ENCODE results near the gene FBL.

FBL gene

DNA sequence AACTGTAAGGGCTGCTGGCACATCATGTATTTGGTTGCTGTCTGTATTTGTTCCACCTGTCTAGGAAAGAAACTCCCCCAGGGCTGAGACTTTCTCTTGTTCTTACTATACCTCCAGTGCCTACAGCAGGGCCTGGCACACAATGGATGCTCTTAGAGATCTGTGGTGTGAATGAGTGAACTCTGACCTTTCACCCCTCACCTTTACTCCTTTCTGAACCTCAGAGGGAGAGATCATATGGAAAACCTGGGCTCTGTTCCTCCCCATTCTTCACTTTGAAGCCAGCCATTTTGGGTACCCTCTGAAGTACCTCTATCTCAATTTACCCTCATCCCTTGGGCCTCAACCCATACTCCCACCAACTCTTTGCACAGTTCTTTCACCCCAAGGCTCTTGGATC lies 15.3 kb downstream of the FBL start:
- Mint-ChIP-seq H3K4me3 (no peak overlapping the region), H3K36me3 (ENCODE audit: insufficient read depth) (peaks cover 69% of the 10 kb centered on the region), H3K9me3 (no peaks in the 10 kb centered on the region)

DNA sequence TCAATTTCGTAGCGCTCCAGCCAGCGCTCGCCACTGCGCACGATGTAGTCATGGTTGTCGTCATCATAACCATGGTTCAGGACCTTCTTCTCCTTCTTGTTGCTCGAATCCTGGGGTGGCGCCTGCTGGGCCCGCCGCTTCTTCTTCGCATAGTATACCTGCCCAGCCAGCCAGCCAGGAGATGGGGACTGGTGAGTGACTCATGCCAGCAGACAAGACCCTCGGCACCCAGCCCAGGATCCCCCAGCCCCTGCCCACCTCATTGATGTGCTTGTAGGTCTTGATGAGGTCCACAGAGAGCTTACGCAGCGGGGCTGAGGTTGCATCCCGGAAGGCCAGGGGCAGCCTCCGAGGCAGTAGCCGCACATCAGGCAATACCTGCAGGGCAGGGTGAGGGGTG lies 15.8 kb downstream of the FBL start:
- ATAC-seq (replicated peaks) (no peak), DNase-seq (no peak)
- peaks cover 64% of the 10 kb centered on the region for H3K36me3 Mint-ChIP-seq (ENCODE audit: insufficient read depth)
- H3K9me3 Mint-ChIP-seq: no peaks in the 10 kb centered on the region
- H3K27ac Mint-ChIP-seq: peak overlapping the region in 1 of 2 donors; percentile 66
- H3K4me3 Mint-ChIP-seq: no peak overlapping the region
- H3K4me1 Mint-ChIP-seq (ENCODE audit: low read depth in 2 of 2): peaks cover 37 to 44% of the 10 kb centered on the region in 2 donors
- no peaks in the 10 kb centered on the region for H3K27me3 Mint-ChIP-seq

More for the DNA sequence above, 15.3 kb downstream of the FBL start:
- no peak for ATAC-seq (replicated peaks)
- Mint-ChIP-seq H3K27me3 (no peaks in the 10 kb centered on the region), H3K27ac (peak overlapping the region in 1 of 2 donors; percentile 66), H3K4me1 (ENCODE audit: low read depth in 2 of 2) (peaks cover 37 to 44% of the 10 kb centered on the region in 2 donors)
- DNase-seq: no peak

DNA sequence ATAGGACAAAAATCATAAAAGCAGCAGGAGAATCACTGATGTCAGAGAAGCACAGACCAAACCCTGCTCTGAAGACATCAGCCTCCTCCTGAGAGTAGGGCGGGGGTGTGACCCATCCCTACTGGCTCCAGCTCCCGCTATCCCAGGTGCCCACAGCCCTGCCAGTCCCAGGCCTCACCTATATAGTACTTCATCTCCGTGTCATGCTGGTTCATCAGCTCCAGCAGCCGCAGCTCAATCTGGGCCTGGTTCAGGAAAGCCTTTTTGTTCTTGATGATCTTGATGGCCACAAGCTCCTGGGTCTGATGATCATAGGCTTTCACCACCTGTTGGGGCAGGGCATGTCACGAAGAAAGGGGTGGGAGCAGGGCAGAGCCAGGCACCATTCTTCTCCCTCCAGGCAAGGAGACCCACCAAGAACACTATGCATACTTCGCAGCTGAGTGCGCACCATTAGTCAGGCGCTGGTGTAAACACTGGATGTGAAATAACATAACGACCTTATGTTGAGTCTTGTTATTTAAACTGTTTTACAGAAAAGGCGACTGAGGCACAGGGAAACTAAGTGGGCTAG lies 16.4 kb downstream of the FBL start:
- peak overlapping the region in 1 of 2 donors; percentile 55 for H3K4me3 Mint-ChIP-seq
- no peak for ATAC-seq (replicated peaks)
- H3K27ac Mint-ChIP-seq: peak overlapping the region in 1 of 2 donors; percentile 87

DNA sequence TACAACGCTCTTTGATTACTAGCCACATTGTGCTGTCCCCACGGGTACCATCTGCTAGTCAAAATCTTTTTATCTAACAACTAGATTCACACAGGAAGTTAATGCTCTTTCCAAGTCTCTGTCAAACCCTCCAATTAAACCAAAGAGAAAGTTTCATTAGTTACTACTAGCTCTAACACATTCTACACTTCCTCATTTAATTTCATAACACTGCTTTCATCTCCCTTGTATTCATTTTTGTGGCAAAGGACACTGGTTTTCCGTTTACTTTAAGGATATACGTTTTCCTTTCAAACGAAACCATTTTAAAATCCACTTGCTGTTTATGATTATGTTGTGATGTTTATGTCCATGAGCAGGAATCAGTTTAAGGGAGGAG lies 17.5 kb downstream of the FBL start:
- H3K36me3 Mint-ChIP-seq (ENCODE audit: insufficient read depth): peaks cover 55% of the 10 kb centered on the region
- no peaks in the 10 kb centered on the region for H3K27me3 Mint-ChIP-seq
- H3K9me3 Mint-ChIP-seq: no peaks in the 10 kb centered on the region
- peaks cover 33 to 39% of the 10 kb centered on the region in 2 donors for H3K4me1 Mint-ChIP-seq (ENCODE audit: low read depth in 2 of 2)
- peak overlapping the region; percentile 87 to 94 for H3K27ac Mint-ChIP-seq
- peak overlapping the region; percentile 55 to 80 for H3K4me3 Mint-ChIP-seq
- DNase-seq (no peak), ATAC-seq (replicated peaks) (peak; percentile 10)

More for the DNA sequence above, 16.4 kb downstream of the FBL start:
- H3K9me3 Mint-ChIP-seq: no peaks in the 10 kb centered on the region
- peaks cover 64% of the 10 kb centered on the region for H3K36me3 Mint-ChIP-seq (ENCODE audit: insufficient read depth)
- peaks cover 37 to 44% of the 10 kb centered on the region in 2 donors for H3K4me1 Mint-ChIP-seq (ENCODE audit: low read depth in 2 of 2)
- no peaks in the 10 kb centered on the region for H3K27me3 Mint-ChIP-seq
- no peak for DNase-seq

DNA sequence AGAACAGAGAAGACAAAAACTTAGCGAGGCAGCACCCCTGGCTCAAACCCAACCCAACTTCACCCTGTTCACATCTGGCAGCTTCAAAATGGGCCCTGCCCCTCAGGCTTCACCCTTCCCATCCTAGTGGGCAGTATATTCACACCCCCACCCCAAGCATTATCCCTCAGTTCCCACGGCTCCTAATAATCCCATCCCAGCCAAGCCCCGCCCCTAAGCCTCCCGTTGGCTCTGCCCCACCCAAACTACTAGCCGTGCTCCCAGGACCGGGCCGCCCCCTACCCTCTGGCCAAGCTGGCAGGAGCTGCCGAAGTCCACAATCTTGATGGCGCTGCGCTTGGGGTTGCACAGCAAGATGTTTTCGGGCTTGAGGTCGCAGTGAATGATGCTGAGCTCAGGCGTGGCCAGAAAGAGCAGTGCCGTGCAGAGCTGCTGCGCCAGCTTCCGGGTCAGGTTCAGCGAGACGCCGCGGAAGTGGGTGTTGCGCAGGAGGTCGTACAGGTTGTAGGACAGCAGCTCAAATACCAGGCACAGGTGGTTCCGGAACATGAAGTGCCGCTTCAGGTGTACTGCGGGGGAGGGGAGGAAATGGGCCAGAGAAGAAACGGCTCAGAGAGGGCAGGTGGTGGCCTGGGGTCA lies 18.0 kb downstream of the FBL start:
- DNase-seq: peak; percentile 13 to 54 (median 33)
- H3K27ac Mint-ChIP-seq: peak overlapping the region; percentile 87 to 94
- no peaks in the 10 kb centered on the region for H3K27me3 Mint-ChIP-seq
- peaks cover 52% of the 10 kb centered on the region for H3K36me3 Mint-ChIP-seq (ENCODE audit: insufficient read depth)
- peak; percentile 31 for ATAC-seq (replicated peaks)
- H3K4me3 Mint-ChIP-seq: peak overlapping the region; percentile 55 to 80
- H3K9me3 Mint-ChIP-seq: no peaks in the 10 kb centered on the region
- peaks cover 33 to 39% of the 10 kb centered on the region in 2 donors for H3K4me1 Mint-ChIP-seq (ENCODE audit: low read depth in 2 of 2)

DNA sequence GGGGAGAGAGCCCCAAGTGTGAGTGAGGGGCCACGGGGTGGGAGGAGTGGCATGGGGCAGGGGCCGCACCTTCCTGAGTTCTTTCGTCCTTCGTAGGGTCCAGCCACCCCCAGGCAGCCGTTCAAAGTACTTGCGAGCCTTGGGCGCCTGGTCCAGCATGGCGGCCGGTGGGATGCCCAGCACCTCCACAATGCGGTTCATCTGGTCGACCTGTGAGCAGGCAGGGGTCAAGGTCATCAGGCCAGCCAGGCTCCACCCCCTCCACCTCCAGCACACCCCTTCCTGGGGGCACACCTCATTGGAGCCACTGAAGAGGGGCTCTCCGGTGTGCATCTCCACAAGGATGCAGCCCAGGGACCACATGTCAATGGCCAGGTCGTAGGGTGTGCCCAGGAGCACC lies 19.0 kb downstream of the FBL start:
- H3K4me1 Mint-ChIP-seq (ENCODE audit: low read depth in 2 of 2): peaks cover 25 to 30% of the 10 kb centered on the region in 2 donors
- no peak for ATAC-seq (replicated peaks)
- peaks cover 43% of the 10 kb centered on the region for H3K36me3 Mint-ChIP-seq (ENCODE audit: insufficient read depth)
- H3K9me3 Mint-ChIP-seq: no peaks in the 10 kb centered on the region
- no peak for DNase-seq
- H3K27me3 Mint-ChIP-seq: no peaks in the 10 kb centered on the region
- H3K27ac Mint-ChIP-seq: peak overlapping the region in 1 of 2 donors; percentile 94
- peak overlapping the region; percentile 55 to 80 for H3K4me3 Mint-ChIP-seq

DNA sequence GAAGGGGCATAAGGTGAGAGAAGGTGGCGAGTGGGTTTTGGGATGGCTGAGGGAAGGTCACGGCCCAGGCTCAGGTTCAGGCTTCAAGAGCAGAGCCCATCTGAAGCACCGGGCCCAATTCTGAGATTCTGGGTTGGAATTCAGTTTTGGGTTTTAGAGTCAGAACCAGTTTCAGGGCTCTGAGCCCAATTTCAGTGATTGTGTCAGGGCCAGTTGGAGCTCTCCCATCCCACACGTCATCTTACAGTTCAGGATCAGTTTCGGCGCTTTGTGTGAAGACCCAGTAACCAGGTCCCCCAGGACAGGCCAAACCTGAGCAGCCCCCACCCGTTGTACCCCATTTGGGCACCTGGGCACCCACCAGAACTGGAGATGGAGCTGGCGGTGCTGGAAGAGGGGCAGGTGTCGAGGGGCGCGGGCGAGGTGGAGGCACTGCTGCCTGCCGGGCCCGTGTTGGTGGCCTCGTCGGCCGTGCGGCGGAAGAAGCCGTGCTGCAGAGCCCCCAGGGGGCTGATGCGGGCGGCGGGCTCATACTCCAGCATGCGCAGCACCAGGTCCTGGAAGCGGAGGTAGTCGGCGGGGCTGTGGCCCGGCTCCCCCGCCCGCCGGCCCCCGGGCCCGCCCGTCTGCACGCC lies 19.8 kb downstream of the FBL start:
- H3K27ac Mint-ChIP-seq: peak overlapping the region; percentile 53 to 55
- H3K9me3 Mint-ChIP-seq: no peaks in the 10 kb centered on the region
- no peak for ATAC-seq (replicated peaks)
- no peak for DNase-seq
- no peaks in the 10 kb centered on the region for H3K27me3 Mint-ChIP-seq
- H3K4me3 Mint-ChIP-seq: no peak overlapping the region
- H3K36me3 Mint-ChIP-seq (ENCODE audit: insufficient read depth): peaks cover 41% of the 10 kb centered on the region
- peaks cover 21 to 23% of the 10 kb centered on the region in 2 donors for H3K4me1 Mint-ChIP-seq (ENCODE audit: low read depth in 2 of 2)

DNA sequence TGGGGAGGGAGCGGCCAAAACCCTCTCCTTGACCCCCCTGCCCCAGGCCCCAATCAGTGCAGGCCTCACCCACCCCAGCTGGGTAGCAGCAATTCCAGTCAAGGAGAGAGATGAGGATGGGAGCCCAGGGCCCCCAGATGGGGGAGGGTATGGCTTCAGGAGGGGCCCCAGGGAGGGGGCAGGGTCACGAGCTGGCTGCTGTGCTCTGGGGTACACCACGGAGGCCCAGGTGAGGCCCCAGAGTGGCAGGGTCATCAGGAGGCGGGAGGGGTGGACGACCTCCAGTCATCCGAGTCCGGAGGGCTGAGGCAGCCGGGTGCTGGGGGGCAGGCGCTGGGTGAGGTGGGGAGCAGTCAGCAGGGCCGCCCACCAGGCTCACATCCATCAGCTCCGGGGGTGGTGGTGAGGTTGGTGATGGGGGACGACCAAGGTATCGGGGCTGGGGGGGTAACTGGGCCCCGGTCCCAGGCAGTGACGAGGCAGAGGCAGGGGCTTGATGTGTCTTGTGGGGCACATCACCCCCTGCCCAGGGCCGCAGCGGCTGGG lies 20.6 kb downstream of the FBL start:
- Mint-ChIP-seq H3K27ac (peak overlapping the region; percentile 53 to 55), H3K4me3 (no peak overlapping the region), H3K36me3 (ENCODE audit: insufficient read depth) (peaks cover 38% of the 10 kb centered on the region), H3K27me3 (no peaks in the 10 kb centered on the region), H3K9me3 (no peaks in the 10 kb centered on the region), H3K4me1 (ENCODE audit: low read depth in 2 of 2) (peaks cover 16 to 17% of the 10 kb centered on the region in 2 donors)
- DNase-seq: no peak
- ATAC-seq (replicated peaks): no peak

DNA sequence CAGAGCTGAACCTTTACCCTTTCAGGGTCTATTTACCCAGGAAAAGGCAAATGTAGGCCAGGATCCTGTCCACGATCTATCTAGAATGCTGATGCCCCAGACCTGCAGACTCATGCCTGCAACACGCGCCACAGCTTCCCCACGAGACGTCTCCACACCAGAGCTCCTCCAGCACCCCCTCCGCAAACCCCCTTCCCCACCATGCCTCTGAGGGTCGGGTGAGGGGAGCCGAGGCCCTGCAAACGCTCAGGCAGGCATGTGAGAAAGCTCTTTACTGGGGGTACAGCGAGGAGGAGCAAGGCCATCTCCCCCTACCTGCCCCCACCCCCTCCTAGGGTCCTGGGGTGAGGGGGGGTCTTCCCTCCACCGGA lies 21.1 kb downstream of the FBL start:
- Mint-ChIP-seq H3K27me3 (no peaks in the 10 kb centered on the region), H3K4me3 (no peak overlapping the region), H3K36me3 (ENCODE audit: insufficient read depth) (peaks cover 32% of the 10 kb centered on the region), H3K9me3 (no peaks in the 10 kb centered on the region), H3K4me1 (ENCODE audit: low read depth in 2 of 2) (peaks cover 14 to 16% of the 10 kb centered on the region in 2 donors), H3K27ac (no peak overlapping the region)
- no peak for DNase-seq
- ATAC-seq (replicated peaks): no peak

DNA sequence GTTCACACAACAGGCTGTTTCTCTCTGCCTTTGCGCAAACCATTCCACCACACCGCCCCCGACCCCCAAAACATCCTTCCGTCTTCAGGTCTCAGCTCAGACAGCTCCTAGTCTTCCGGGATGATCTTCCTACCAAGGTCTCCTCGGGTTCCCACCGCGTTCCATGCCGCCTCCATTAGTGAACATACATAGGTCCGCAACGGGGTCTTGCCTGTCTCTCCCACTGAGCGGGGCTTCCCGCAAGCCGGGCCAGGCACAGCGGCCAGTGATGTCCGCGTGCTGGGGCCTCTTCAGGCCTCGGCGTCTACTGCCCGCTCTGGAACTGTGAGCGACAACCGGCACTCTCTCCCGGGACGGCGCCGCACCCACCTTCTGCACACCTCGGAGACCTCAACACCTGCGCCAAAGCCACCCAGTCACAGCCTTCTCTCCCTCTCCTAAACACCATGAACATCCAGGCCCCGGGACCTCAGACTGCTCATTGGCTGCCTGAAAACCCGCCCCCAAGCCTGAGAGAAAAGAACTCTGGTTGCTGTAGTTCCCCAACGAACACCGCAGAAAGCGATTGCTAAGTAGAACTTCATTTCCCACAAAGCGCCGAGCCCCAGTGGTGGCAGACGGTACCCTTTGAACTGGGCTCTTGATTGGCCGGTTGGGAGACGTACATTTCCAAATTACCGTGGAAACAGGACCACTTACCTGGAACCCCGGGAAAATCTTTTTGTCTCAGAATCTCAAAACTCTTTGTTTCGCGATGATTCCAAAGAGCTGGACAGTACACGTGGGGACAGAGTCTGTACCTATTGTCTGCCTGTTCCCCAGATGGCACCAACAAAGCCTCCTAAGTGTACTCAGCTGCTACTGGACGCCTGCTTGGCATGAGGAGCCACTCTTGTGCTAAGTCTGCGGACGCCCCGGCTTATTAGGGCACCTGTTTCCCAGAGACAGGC lies 21.8 kb downstream of the FBL start:
- Mint-ChIP-seq H3K27ac (no peak overlapping the region), H3K4me1 (ENCODE audit: low read depth in 2 of 2) (peaks cover 14 to 20% of the 10 kb centered on the region in 2 donors), H3K4me3 (no peak overlapping the region), H3K27me3 (no peaks in the 10 kb centered on the region), H3K36me3 (ENCODE audit: insufficient read depth) (peaks cover 26% of the 10 kb centered on the region), H3K9me3 (no peaks in the 10 kb centered on the region)
- ATAC-seq (replicated peaks) (peak; percentile 94), DNase-seq (peak; percentile 77 to 79 (median 78))

DNA sequence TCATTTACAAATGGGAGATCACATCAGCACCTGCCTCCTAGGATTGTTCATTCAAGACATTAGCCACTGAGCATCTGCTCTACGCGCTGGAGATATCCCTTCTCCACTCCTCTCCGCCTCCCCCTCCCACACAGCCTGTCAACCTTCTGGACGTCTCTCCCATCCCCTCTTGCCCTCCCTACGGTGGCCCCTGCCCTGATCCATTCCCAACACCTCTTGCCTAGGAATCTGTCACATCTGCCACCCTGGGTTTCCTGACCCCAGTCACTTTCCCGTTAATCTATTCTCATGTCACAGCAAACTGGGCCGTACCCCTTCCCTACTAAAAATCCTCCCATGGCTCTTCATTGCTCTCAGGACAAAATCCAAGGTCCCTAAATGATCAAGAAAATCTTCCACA lies 22.5 kb downstream of the FBL start:
- Mint-ChIP-seq H3K9me3 (no peaks in the 10 kb centered on the region), H3K27ac (no peak overlapping the region), H3K27me3 (no peaks in the 10 kb centered on the region), H3K4me1 (ENCODE audit: low read depth in 2 of 2) (peaks cover 18 to 21% of the 10 kb centered on the region in 2 donors), H3K36me3 (ENCODE audit: insufficient read depth) (peaks cover 18% of the 10 kb centered on the region), H3K4me3 (no peak overlapping the region)
- no peak for DNase-seq
- ATAC-seq (replicated peaks): no peak

DNA sequence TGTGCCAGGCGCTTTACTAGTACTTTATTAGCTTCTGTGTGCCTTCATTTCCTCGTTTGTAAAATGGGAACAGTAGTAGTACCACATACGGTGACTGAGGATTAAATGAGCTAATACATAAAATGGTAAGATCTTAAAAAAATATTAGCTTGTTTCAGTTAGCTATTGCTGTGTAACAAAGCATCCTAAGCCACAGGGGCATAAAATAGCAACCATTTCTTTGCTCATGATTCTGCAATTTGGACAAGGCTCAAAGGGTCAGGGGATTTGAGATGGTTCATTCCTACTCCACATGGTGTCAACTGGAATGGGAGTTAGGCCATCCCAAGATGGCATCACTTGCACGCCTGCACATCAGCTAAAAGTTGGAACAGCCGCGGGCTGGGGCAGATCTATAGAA lies 25.5 kb downstream of the FBL start:
- H3K36me3 Mint-ChIP-seq (ENCODE audit: insufficient read depth): peaks cover 2% of the 10 kb centered on the region

DNA sequence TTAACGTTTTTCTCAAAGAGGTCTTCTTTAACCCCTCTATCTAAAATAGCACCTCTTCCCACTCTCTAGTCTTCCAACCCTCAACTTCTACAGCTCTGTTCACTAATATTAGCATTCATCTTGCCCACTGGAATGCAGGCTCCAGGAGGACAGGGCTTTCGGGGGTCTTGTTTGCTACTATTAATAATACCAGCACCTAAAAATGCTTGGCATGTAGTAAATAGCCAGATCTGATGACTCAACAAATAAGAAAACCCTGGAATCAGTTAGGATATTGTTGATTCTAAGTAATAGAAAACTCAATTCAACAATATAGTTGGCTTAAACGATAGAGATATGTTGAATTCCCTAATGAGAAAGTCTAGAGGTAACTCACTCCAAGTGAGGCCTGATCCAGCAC lies 26.4 kb downstream of the FBL start:
- Mint-ChIP-seq H3K27me3 (no peaks in the 10 kb centered on the region), H3K27ac (peak overlapping the region in 1 of 2 donors; percentile 19), H3K4me3 (no peak overlapping the region), H3K9me3 (no peaks in the 10 kb centered on the region), H3K4me1 (ENCODE audit: low read depth in 2 of 2) (peaks cover 13 to 14% of the 10 kb centered on the region in 2 donors), H3K36me3 (ENCODE audit: insufficient read depth) (peaks cover 2% of the 10 kb centered on the region)
- no peak for DNase-seq
- no peak for ATAC-seq (replicated peaks)

More for the DNA sequence above, 25.5 kb downstream of the FBL start:
- ATAC-seq (replicated peaks) (no peak), DNase-seq (no peak)
- no peak overlapping the region for H3K27ac Mint-ChIP-seq
- H3K27me3 Mint-ChIP-seq: no peaks in the 10 kb centered on the region
- H3K4me3 Mint-ChIP-seq: no peak overlapping the region
- no peaks in the 10 kb centered on the region for H3K9me3 Mint-ChIP-seq
- H3K4me1 Mint-ChIP-seq (ENCODE audit: low read depth in 2 of 2): peaks cover 13% of the 10 kb centered on the region in 2 donors

Data from effector memory CD8-positive, alpha-beta T cell (primary cell).